HT1080 (cell line): ENCODE results near the gene CAPS. TPM values are rescaled to one million over a fixed set of nuclear protein-coding genes. Genes with fewer than 3 reads are reported as not detected.

ENCODE experiments used
- DNase-seq: peaks from one replicate; pipeline ENCODE4 v3.0.0-alpha.2; 2015; ENCODE audit warnings: low read depth
- total RNA-seq: library from RNA; depleted of rRNA; stranded (reverse); fragments of >200 nt; shearing (Covaris generic); gene quantifications from 2 replicates; pipeline ENCODE4 v1.2.3, GENCODE V29; 2014

CAPS gene
- total RNA-seq, 1 experiment from 2014 or later = 0.71 TPM

GRCh38 chr19:5933391-5934068, 19.5 kb downstream of the CAPS start:
- no peak for DNase-seq

DNA sequence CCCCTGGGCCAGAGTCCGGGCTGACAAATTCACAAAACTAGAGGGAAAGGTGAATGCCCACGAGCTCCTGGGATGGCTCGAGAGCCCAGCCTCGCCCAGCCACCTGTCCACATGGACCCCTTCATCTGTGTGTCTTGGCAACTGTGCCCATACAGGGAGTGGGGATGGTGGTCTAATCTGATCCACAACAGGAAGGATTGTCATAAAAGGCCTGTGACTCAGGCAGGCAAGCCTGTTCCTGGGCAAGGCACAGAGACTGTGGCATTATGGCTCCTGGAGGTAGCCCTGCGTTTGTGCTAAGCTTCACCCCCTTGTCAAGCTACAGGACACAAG, 20.0 kb downstream of the CAPS start:
- no peak for DNase-seq

DNA sequence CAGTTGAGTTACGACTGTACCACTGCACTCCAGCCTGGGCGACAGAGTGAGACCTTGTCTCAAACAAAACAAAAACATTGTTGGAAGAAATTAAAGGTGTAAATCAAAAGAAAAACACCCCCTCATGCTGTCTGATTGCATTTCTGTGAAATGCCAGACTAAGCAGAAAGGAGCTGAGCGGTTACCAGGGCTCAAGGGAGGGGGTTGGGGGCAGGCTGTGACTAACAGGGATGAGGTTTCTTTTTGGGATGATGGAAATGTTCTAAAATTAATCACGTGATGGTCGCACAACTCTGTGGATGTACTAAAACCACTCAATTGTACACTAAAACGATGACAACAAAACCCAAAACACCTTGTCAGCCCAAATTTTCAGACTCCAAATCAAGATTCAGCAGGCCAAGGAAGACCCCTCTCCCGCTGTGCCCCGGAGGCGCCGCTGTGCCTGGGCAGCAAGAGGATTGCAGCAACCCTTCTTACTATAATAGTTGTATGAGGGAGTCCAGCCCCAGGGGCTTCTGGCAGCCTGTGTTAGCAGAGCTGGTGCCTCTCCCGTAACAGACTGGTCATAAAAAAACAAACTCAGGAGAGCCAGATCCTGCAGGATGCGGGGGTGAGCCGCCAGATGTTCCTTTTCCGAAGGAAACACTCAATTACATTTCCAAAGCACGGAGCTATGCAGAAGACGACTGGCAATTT, 20.9 kb downstream of the CAPS start:
- DNase-seq = no peak

DNA sequence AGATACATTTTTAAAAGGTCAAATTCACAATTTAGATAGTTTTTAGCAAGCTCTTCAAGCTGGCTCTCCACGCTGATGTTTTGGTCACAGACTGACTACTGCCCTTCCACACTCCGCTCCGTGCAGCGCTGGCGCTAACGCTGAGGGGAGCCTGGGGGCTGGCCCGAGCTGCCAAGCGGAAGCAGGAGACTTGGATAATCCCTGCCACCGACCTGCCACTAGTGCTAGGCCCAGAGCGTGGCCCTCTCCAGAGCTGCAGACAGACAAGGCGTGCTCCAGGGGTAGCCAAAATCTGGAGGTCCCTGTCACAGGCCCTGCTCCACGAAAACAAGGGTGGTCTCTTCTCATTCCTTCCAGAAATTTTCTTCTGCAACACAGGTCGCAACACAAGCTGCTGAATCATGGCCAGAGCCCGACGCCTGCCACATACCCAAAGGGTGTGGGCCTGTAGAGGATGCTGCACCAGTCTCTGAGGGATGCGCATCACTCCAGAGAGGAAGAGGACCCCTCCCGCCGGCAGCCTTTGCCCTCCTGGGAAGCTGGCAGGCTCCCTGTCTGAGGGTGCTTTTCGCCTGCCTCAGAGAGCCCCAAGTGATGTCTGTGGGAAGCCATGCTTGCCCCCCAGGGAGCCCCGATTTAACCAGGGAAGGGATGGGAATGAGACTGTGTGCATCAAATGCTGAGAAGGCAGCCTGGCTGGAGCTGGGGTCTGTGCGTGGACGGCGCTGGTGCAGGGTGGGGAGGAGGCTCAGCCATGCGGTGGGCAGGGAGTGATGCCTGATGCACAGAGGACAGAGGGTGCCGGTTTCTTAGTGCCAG, 21.6 kb downstream of the CAPS start:
- no peak for DNase-seq

DNA sequence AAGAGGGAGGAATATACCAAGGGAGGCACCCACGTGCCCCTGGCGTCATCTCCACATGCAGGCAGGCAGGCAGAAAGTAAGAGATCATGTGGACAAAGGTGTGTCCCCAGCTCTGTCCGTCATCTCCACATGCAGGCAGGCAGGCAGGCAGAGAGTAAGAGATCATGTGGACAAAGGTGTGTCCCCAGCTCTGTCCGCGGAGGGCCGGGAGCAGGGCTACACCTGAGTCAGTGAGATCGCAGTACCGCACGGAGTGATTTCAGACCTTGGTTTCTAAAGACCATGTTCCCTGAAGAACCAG, 22.2 kb downstream of the CAPS start:
- DNase-seq = no peak

DNA sequence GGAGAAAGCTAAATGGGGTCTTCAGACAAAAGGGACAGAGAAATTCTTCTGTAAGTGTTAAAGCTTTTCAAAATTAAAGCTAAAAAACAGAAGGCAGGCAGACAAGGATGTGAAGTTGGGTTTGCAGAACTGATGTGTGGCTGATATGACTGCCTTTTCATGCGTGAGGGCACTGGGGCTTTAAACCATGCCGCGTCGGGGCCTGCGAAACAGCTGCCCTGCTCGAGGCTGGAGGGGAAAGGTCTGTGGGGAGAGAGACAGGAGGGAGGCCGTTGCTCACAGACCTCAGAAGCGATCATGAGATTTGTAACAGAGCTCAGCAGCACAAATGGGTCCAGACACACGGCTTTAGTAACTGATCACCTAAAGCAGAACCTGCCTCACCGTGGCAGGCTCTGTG, 23.5 kb downstream of the CAPS start:
- DNase-seq = no peak

- DNase-seq = no peak
Measured at GRCh38 chr19:5940260-5941208, 26.5 kb downstream of the CAPS start.

DNA sequence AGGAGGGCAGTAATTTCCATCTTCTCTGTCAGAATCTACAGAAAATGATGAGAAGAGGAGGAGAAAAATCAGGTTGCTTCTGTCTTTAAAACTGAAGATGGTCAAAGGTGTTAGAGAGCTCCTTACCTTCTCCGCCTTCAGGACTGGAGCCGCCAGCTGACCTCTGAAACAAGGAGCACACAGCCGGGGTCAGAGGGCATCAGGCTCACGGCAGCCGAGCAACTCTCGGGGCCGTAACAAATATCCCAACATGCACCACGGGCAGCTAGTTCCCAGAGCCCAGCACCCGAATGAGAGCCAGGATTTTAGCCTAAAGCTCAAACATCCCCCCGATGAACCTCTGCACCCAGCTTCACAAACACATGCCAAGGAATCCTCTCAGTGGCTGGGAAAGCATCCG, 27.6 kb downstream of the CAPS start:
- DNase-seq = no peak

- DNase-seq = no peak
Measured at GRCh38 chr19:5943045-5943444, 29.0 kb downstream of the CAPS start.

DNA sequence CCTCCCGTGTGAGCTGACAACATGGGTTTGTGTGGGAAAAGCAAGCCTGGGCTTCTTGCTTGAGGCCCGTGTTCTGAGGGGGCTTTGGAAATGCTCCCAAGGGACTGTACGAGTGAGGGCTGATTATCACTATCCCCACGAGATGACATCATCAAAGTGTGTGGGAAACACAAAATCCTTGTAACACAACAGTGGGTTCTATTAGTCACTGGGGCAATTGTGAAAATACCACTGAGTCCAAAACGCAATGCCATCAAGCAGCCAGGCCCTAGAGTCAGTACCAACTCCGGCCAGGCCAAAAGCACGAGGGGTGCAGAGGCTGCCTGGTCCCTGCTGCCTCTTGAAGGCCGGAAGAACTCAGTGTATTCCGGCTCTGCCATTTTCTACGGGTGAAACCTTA, 29.6 kb downstream of the CAPS start:
- DNase-seq = no peak

- DNase-seq = no peak
Measured at GRCh38 chr19:5947435-5947834, 33.4 kb downstream of the CAPS start.

GRCh38 chr19:5948752-5949564, 34.9 kb downstream of the CAPS start:
- no peak for DNase-seq

DNA sequence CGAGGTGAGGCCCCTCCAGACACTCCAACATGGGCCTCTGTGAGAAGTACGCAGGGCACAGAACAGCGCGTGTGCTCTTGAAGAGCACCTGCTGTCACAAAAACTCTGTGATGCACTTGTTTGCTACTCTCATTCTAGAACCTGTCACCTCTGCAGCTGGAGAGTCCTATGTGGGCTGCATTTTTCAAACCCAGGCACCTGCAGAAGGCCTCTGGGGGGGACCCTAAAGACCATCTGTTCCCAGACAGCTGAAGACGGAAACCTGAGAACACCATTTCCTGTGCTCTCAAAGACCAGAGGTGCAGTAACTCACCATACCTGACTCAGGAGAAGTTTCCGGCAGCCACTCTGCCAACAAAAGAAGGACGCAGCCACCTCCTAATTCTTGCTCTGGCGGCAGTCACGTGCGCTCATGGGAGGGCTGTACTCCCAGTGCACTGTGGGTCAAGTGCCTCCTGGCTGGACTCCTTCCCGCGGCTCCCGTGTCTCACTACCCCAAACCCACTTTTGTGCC, 35.8 kb downstream of the CAPS start:
- DNase-seq = no peak

DNA sequence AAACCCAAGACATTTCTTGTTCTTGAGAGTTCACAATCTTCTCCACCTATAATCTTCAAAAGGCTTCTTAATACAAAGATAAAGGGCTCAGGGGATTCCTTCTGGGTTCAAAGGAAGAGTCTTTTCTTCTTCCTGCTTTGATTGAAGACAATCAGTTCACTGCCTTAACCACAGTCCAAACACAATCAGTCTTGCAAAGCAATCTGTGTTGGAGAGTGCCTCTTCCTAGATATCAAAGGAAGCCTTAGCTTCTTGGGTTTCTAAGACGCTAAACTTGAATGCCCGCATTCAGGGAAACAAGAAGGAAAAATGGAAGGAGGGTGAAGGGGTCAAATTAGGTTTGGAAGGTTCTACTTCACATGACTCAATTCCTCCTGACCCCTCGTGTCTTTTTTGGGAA, 36.7 kb downstream of the CAPS start:
- DNase-seq = no peak

DNA sequence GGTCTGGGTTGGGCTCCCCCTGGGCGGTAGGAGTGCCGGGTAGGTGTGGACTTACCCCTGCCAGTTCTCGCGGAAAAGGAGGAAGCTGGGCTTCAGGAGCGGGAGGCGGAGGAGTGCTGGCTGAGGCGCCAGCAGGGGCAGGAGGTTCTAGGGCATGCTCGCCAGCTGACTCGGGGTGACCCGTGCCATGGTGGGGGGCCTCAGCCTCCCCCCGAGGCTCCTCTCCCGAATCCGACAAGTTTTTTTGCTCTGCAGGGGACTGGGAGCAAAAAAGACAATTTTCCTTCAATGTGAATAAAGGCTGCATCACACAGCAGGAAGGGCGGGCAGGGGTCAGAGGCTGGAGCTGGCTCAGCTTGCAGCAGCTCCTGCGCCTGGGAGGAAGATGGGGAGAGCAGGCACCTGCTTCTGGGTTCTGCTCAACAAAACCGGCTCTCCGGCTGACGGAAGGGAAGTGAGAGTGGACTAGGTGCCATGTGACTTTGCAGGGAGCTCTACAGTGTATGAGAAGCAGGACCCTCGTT, 37.3 kb downstream of the CAPS start:
- DNase-seq = no peak

GRCh38 chr19:5952193-5953029, 38.4 kb downstream of the CAPS start:
- no peak for DNase-seq

DNA sequence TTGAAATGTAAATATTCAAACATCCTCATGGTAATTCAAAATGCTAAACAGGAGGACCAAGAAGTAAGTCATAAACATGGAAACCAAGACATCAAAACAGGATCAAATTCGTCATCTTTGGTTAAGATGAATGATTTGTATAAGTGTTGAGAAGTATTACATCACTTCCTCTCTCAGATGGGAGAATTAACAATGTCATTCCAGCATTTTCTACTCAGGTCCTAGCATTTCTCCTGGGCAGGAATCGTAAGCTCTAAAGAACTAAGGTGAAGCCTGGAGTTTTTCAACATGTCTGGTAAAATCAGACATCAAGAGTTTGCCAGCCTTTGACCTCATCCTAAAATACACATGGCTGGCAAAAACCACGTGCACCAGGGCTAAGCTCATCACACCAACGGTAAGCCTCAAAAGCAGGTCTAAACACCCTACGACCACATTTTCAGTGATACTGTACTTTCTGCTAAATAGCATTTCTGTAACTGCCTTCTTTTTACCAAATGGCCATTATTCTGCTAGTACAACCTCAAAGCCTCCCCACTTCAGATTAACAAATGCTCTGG, 39.1 kb downstream of the CAPS start:
- no peak for DNase-seq

- no peak for DNase-seq
Measured at GRCh38 chr19:5953680-5954213, 39.7 kb downstream of the CAPS start.

DNA sequence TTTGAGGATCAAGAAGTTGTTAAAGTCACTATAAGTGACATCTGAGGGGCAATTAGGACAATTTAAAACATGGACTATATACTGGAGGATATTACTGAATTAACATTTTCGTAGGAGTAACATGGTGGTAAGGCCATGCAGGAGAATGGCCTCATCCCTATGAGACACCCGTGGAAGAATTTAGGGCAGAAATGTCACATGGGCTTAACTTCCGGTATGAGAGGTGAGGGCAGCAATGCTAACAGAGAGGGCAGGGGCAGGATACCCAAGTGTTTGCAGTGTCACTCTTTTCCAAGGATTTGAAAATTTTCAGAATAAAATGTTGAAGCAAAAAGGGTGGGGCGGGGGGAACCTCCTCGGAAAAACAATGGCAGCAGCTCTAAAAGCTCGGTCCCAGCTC, 40.2 kb downstream of the CAPS start:
- DNase-seq = no peak
